Neural progenitor cell (in vitro differentiated cells): ENCODE results near the gene RGL2. TPM values are rescaled to one million over a fixed set of nuclear protein-coding genes. Genes with fewer than 3 reads are reported as not detected.

ENCODE experiments used
- DNase-seq: peaks from one replicate; pipeline ENCODE4 v3.0.0-alpha.2; 2016; ENCODE audit warnings: low spot score
- H2AFZ ChIP-seq: fragments of 200-600 bp; sonication (generic); replicated peaks from 2 replicates; pipeline ENCODE4 v1.6.1; 2016; ENCODE audit warnings: antibody characterized with exemption
- H3F3A ChIP-seq: fragments of 200-600 bp; sonication (generic); 2 replicates; pipeline ENCODE4 v1.6.1; 2016; ENCODE audit warnings: antibody characterized with exemption, low read depth
- H3K27ac ChIP-seq: fragments of 200-600 bp; sonication (generic); 2 replicates; pipeline ENCODE4 v1.5.1; 2016; ENCODE audit warnings: mild to moderate bottlenecking
- H3K27me3 ChIP-seq: fragments of 200-600 bp; sonication (generic); 2 replicates; pipeline ENCODE4 v1.6.1; 2016; ENCODE audit warnings: mild to moderate bottlenecking, moderate library complexity
- H3K36me3 ChIP-seq: fragments of 200-600 bp; sonication (generic); 2 replicates; pipeline ENCODE4 v1.5.1; 2016
- H3K4me1 ChIP-seq: fragments of 200-600 bp; sonication (generic); 2 replicates; pipeline ENCODE4 v1.6.1; 2016; ENCODE audit warnings: mixed run types
- H3K4me2 ChIP-seq: fragments of 200-600 bp; sonication (generic); 2 replicates; pipeline ENCODE4 v1.6.1; 2016
- H3K4me3 ChIP-seq: fragments of 200-600 bp; sonication (generic); 2 replicates; pipeline ENCODE4 v1.5.1; 2016
- H3K79me2 ChIP-seq: fragments of 200-600 bp; sonication (generic); 2 replicates; pipeline ENCODE4 v1.6.1; 2016; ENCODE audit warnings: low read depth
- H3K9ac ChIP-seq: fragments of 200-600 bp; sonication (generic); 2 replicates; pipeline ENCODE4 v1.6.1; 2016
- H3K9me3 ChIP-seq: fragments of 200-600 bp; sonication (generic); 2 replicates; pipeline ENCODE4 v1.5.1; 2016; ENCODE audit warnings: low read depth
- H4K20me1 ChIP-seq: fragments of 200-600 bp; sonication (generic); 2 replicates; pipeline ENCODE4 v1.6.1; 2016; ENCODE audit warnings: low read depth
- H3K27ac Mint-ChIP-seq: 3 replicates; pipeline ENCODE4 v1.8.0; 2021; ENCODE audit warnings: mixed read lengths
- H3K27me3 Mint-ChIP-seq: 2 replicates; pipeline ENCODE4 v1.8.0; 2022; ENCODE audit warnings: low read depth, mild to moderate bottlenecking, inconsistent platforms, moderate library complexity, mixed read lengths; ENCODE audit not compliant: insufficient read depth
- H3K36me3 Mint-ChIP-seq: 3 replicates; pipeline ENCODE4 v1.8.0; 2021; ENCODE audit warnings: mixed read lengths
- H3K4me1 Mint-ChIP-seq: 3 replicates; pipeline ENCODE4 v1.8.0; 2021; ENCODE audit warnings: mixed read lengths
- H3K4me3 Mint-ChIP-seq: 3 replicates; pipeline ENCODE4 v1.8.0; 2021; ENCODE audit warnings: mild to moderate bottlenecking, moderate library complexity, mixed read lengths
- H3K9me3 Mint-ChIP-seq: 3 replicates; pipeline ENCODE4 v1.8.0; 2020; ENCODE audit warnings: mixed read lengths
- CTCF ChIP-seq: fragments of 200-600 bp; sonication (generic); IDR thresholded peaks from 2 replicates; pipeline ENCODE4 v1.5.1; 2017; ENCODE audit warnings: antibody characterized with exemption, mild to moderate bottlenecking
- EZH2 ChIP-seq: fragments of 200-600 bp; sonication (generic); IDR thresholded peaks from 2 replicates; pipeline ENCODE4 v1.6.1; 2017; ENCODE audit warnings: antibody characterized with exemption, mild to moderate bottlenecking, moderate library complexity
- EZH2phosphoT487 ChIP-seq: fragments of 200-600 bp; sonication (generic); IDR thresholded peaks from 2 replicates; pipeline ENCODE4 v1.6.1; 2017; ENCODE audit warnings: antibody characterized with exemption
- total RNA-seq: library from RNA; depleted of rRNA; stranded (reverse); fragments of >200 nt; gene quantifications from 2 replicates; pipeline ENCODE4 v1.2.3, GENCODE V29; 2015; ENCODE audit warnings: low replicate concordance

RGL2 gene
- total RNA-seq, 1 donor from 2014 or later, result 28.3 TPM

- no peak for DNase-seq
- Histone ChIP-seq H2AFZ (peak overlapping the region; percentile 99), H3K4me2 (peak overlapping the region; percentile 97), H3F3A (peaks cover 6% of the 10 kb centered on the region), H3K27me3 (no peaks in the 10 kb centered on the region), H3K9ac (peak overlapping the region; percentile 69), H3K4me3 (peak overlapping the region; percentile 85), H3K4me1 (peaks cover 9% of the 10 kb centered on the region), H3K27ac (no peak overlapping the region), H3K79me2 (peaks cover 29% of the 10 kb centered on the region), H3K36me3 (no peaks in the 10 kb centered on the region), H3K9me3 (no peaks in the 10 kb centered on the region), H4K20me1 (peaks cover 4% of the 10 kb centered on the region)
- H3K4me1 Mint-ChIP-seq, result peaks cover 31% of the 10 kb centered on the region
- H3K27ac Mint-ChIP-seq, result peak overlapping the region; percentile 91
- peaks cover 5% of the 10 kb centered on the region for H3K27me3 Mint-ChIP-seq
- H3K9me3 Mint-ChIP-seq, result no peaks in the 10 kb centered on the region
- H3K36me3 Mint-ChIP-seq, result peaks cover 12% of the 10 kb centered on the region
- H3K4me3 Mint-ChIP-seq, result peak overlapping the region; percentile 99
- no peak for TF ChIP-seq CTCF
These were observed 8.9 kb downstream of the RGL2 start for GRCh38 chr6:33289784-33290315.

- Mint-ChIP-seq H3K4me3 (peak within 1 kb of the TSS; percentile 99), H3K27me3 (peaks cover 5% of the 10 kb centered on the region), H3K27ac (peak within 1 kb of the TSS; percentile 91), H3K36me3 (peaks cover 12% of the 10 kb centered on the region), H3K9me3 (no peaks in the 10 kb centered on the region), H3K4me1 (peaks cover 31% of the 10 kb centered on the region)
- DNase-seq, result peak; percentile 90
- H3K79me2 ChIP-seq, result peaks cover 29% of the 10 kb centered on the region
- peaks cover 9% of the 10 kb centered on the region for H3K4me1 ChIP-seq
- H3F3A ChIP-seq, result peaks cover 6% of the 10 kb centered on the region
- no peak for TF ChIP-seq CTCF
- no peak for TF ChIP-seq EZH2
- no peak for TF ChIP-seq EZH2phosphoT487
- H3K4me3 ChIP-seq, result peak within 1 kb of the TSS; percentile 85
- peak within 1 kb of the TSS; percentile 97 for H3K4me2 ChIP-seq
- peak within 1 kb of the TSS; percentile 99 for H2AFZ ChIP-seq
- H3K27ac ChIP-seq, result no peak within 1 kb of the TSS
- H4K20me1 ChIP-seq, result peaks cover 4% of the 10 kb centered on the region
- H3K9ac ChIP-seq, result peak within 1 kb of the TSS; percentile 76
- no peaks in the 10 kb centered on the region for H3K27me3 ChIP-seq
- H3K9me3 ChIP-seq, result no peaks in the 10 kb centered on the region
- H3K36me3 ChIP-seq, result no peaks in the 10 kb centered on the region
These were observed 9.6 kb downstream of the RGL2 start, which contains the start of the genes PFDN6 and WDR46 for GRCh38 chr6:33288921-33289783. PFDN6 (plus strand) TSS chr6:33289601; CDS start chr6:33289857, 256 bp downstream. WDR46 (minus strand) TSS chr6:33289239; CDS start chr6:33289170, 69 bp downstream.

- H3K4me1 Mint-ChIP-seq, result peaks cover 31% of the 10 kb centered on the region
- no peaks in the 10 kb centered on the region for H3K9me3 ChIP-seq
- H3K27ac Mint-ChIP-seq, result no peak overlapping the region
These were observed 10.4 kb downstream of the RGL2 start for GRCh38 chr6:33288141-33288920.

More at GRCh38 chr6:33288141-33288920, 10.4 kb downstream of the RGL2 start:
- Histone ChIP-seq H3K9ac (peak overlapping the region; percentile 76), H2AFZ (peak overlapping the region; percentile 99), H3K4me3 (peak overlapping the region; percentile 85), H3K36me3 (no peaks in the 10 kb centered on the region), H3K4me2 (peak overlapping the region; percentile 97), H3K79me2 (peaks cover 29% of the 10 kb centered on the region), H4K20me1 (peaks cover 4% of the 10 kb centered on the region), H3F3A (peaks cover 6% of the 10 kb centered on the region), H3K27me3 (no peaks in the 10 kb centered on the region), H3K4me1 (peaks cover 9% of the 10 kb centered on the region), H3K27ac (no peak overlapping the region)
- H3K4me3 Mint-ChIP-seq, result peak overlapping the region; percentile 99
- no peaks in the 10 kb centered on the region for H3K9me3 Mint-ChIP-seq
- peaks cover 12% of the 10 kb centered on the region for H3K36me3 Mint-ChIP-seq
- H3K27me3 Mint-ChIP-seq, result peaks cover 5% of the 10 kb centered on the region
- TF ChIP-seq EZH2phosphoT487, result no peak
- no peak for TF ChIP-seq EZH2
- no peak for TF ChIP-seq CTCF
- no peak for DNase-seq
